HepG2 (cell line): Measurements from ENCODE around the gene LYPD4. TPM values are rescaled to one million over a fixed set of nuclear protein-coding genes. Genes with fewer than 3 reads are reported as not detected.

ENCODE experiments used
- EED ChIP-seq: sonication (generic); formaldehyde crosslinking; IDR thresholded peaks from 2 replicates; pipeline ENCODE4 v1.5.0; 2020; ENCODE audit warnings: mild to moderate bottlenecking, missing genetic modification reagents
- NR1H2 ChIP-seq: sonication (generic); formaldehyde crosslinking; IDR thresholded peaks from 2 replicates; pipeline ENCODE4 v1.8.1; 2022; ENCODE audit warnings: low read depth, missing genetic modification reagents, borderline replicate concordance
- ZNF17 ChIP-seq: sonication (generic); formaldehyde crosslinking; IDR thresholded peaks from 2 replicates; pipeline ENCODE4 v1.5.0; 2020; ENCODE audit warnings: mild to moderate bottlenecking, missing genetic modification reagents
- ZNF235 ChIP-seq: sonication (generic); formaldehyde crosslinking; IDR thresholded peaks from 2 replicates; pipeline ENCODE4 v1.8.1; 2023; ENCODE audit warnings: mild to moderate bottlenecking, missing genetic modification reagents, borderline replicate concordance
- ZNF547 ChIP-seq: sonication (generic); formaldehyde crosslinking; IDR thresholded peaks from 2 replicates; pipeline ENCODE4 v1.5.1; 2020; ENCODE audit warnings: mild to moderate bottlenecking, missing genetic modification reagents
- ZNF777 ChIP-seq: sonication (generic); formaldehyde crosslinking; IDR thresholded peaks from 2 replicates; pipeline ENCODE4 v1.4.0; 2020; ENCODE audit warnings: missing genetic modification reagents
- polyA plus RNA-seq, 8 experiments: library from polyadenylated mRNA; depleted of rRNA in 3 of 8; stranded (reverse) in 7 of 8; unstranded in 1 of 8; fragments of >200 nt; fragmentation: Illumina TruSeq in 4 of 8; extraction: Trizol in 4 of 8; gene quantifications; 2 replicates each; pipeline versions ENCODE4 v1.2.1 to v1.2.3, GENCODE V29; 2011 to 2016; ENCODE audit warnings: low read depth in 4 of 8, missing spikeins in 1 of 8, mixed read lengths in 1 of 8; ENCODE audit not compliant: insufficient read depth in 1 of 8
- total RNA-seq, 5 experiments: library from RNA; depleted of rRNA; stranded (reverse); fragments of >200 nt; fragmentation: Illumina TruSeq; extraction: Trizol; gene quantifications; 2 replicates each; pipeline ENCODE4 v1.2.3, GENCODE V29; 2016; ENCODE audit warnings: low read depth in 1 of 5
- TF ChIP-seq, protein P1 (sequence below), 2 experiments: sonication (generic) in 1 of 2; formaldehyde crosslinking in 1 of 2; IDR thresholded peaks; 2 replicates each; pipeline versions ENCODE4 v1.6.1 to v1.9.0; 2014 to 2022; ENCODE audit warnings: antibody characterized with exemption in 1 of 2, borderline replicate concordance in 1 of 2, inconsistent platforms in 1 of 2, low read depth in 1 of 2, missing genetic modification reagents in 1 of 2
- TF ChIP-seq, protein P2 (sequence below): sonication (generic); formaldehyde crosslinking; IDR thresholded peaks from 2 replicates; pipeline ENCODE4 v1.5.1; 2020; ENCODE audit warnings: mild to moderate bottlenecking, missing genetic modification reagents, borderline replicate concordance
- TF ChIP-seq, protein P3 (sequence below): IDR thresholded peaks from 2 replicates; pipeline ENCODE4 v1.6.1; 2016; ENCODE audit warnings: low read depth, borderline replicate concordance
- TF ChIP-seq, protein P4 (sequence below): sonication (generic); formaldehyde crosslinking; IDR thresholded peaks from 2 replicates; pipeline ENCODE4 v1.9.0; 2021; ENCODE audit warnings: missing genetic modification reagents, mild to moderate bottlenecking, borderline replicate concordance
- TF ChIP-seq, protein P5 (sequence below): sonication (generic); formaldehyde crosslinking; IDR thresholded peaks from 2 replicates; pipeline ENCODE4 v1.8.0; 2022; ENCODE audit warnings: low read depth, missing genetic modification reagents

LYPD4 gene
- total and polyA plus RNA-seq, 2 of the 13 experiments (the other 11 are each of a cell fraction or from before 2014, with no cell fraction given), result not detected

DNA sequence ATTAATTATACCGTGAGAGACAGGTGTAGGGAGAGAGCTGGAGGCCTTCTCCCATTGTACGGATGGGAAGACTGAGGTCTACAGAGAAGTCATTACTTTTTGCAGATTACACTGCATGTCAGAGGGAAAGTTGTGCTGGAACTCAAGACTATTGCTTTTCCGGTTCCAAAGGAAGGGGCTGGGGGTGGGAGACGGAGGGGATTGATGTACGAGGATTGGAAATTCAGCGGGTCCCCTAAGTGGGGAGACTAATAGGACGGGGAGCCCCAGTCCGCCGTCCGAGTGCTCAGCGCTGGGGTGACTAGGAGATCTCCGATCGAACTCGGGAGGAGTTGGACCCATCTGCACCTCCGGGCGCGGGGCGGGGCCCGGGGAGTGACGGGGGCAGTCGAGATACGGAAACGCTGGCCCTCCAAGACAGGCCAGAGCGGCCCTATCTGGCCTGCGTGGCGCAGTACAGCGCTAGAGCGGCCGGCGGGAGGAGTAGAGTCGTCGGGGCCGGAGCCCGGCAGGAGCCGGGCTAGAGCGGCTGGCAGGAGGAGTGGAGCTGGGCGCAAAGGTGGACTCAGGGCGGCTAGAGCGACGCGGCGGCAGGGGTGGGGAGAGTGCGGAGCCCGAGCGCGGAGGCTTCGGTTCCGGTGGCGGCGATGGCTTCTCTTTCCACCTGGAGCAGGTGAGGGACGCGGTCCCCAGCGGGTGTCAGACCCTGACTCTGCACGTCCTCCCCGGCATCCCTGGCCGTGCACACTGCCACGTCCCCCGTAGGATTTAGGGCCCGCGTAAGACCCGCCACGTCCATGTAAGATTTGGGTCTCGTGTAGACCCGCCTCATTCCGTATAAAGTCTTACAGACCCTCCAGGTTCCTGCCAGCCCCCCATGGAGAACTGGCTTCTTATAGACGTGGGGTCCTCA, 39.6 kb upstream of the LYPD4 start (continued):
- TF ChIP-seq ZNF17, result no peak
- TF ChIP-seq, protein P1, sequence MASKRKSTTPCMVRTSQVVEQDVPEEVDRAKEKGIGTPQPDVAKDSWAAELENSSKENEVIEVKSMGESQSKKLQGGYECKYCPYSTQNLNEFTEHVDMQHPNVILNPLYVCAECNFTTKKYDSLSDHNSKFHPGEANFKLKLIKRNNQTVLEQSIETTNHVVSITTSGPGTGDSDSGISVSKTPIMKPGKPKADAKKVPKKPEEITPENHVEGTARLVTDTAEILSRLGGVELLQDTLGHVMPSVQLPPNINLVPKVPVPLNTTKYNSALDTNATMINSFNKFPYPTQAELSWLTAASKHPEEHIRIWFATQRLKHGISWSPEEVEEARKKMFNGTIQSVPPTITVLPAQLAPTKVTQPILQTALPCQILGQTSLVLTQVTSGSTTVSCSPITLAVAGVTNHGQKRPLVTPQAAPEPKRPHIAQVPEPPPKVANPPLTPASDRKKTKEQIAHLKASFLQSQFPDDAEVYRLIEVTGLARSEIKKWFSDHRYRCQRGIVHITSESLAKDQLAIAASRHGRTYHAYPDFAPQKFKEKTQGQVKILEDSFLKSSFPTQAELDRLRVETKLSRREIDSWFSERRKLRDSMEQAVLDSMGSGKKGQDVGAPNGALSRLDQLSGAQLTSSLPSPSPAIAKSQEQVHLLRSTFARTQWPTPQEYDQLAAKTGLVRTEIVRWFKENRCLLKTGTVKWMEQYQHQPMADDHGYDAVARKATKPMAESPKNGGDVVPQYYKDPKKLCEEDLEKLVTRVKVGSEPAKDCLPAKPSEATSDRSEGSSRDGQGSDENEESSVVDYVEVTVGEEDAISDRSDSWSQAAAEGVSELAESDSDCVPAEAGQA (IDR thresholded peaks at IDR 0.05; ENCODE audit: low read depth), result peak; percentile 75
- TF ChIP-seq, protein P1 (CRISPR knock-in tag; IDR thresholded peaks at IDR 0.05; ENCODE audit: borderline replicate concordance), result no peak; the same call in 1 of the 2 replicates
- peak; percentile 73 for TF ChIP-seq ZNF777 (CRISPR knock-in tag)
- TF ChIP-seq EED (CRISPR knock-in tag), result no peak
- no peak for TF ChIP-seq ZNF235 (CRISPR knock-in tag)
- 0 out of 2 replicates have a peak, but pooled peaks have one; percentile 58 for TF ChIP-seq NR1H2 (CRISPR knock-in tag)
- TF ChIP-seq, protein P2, sequence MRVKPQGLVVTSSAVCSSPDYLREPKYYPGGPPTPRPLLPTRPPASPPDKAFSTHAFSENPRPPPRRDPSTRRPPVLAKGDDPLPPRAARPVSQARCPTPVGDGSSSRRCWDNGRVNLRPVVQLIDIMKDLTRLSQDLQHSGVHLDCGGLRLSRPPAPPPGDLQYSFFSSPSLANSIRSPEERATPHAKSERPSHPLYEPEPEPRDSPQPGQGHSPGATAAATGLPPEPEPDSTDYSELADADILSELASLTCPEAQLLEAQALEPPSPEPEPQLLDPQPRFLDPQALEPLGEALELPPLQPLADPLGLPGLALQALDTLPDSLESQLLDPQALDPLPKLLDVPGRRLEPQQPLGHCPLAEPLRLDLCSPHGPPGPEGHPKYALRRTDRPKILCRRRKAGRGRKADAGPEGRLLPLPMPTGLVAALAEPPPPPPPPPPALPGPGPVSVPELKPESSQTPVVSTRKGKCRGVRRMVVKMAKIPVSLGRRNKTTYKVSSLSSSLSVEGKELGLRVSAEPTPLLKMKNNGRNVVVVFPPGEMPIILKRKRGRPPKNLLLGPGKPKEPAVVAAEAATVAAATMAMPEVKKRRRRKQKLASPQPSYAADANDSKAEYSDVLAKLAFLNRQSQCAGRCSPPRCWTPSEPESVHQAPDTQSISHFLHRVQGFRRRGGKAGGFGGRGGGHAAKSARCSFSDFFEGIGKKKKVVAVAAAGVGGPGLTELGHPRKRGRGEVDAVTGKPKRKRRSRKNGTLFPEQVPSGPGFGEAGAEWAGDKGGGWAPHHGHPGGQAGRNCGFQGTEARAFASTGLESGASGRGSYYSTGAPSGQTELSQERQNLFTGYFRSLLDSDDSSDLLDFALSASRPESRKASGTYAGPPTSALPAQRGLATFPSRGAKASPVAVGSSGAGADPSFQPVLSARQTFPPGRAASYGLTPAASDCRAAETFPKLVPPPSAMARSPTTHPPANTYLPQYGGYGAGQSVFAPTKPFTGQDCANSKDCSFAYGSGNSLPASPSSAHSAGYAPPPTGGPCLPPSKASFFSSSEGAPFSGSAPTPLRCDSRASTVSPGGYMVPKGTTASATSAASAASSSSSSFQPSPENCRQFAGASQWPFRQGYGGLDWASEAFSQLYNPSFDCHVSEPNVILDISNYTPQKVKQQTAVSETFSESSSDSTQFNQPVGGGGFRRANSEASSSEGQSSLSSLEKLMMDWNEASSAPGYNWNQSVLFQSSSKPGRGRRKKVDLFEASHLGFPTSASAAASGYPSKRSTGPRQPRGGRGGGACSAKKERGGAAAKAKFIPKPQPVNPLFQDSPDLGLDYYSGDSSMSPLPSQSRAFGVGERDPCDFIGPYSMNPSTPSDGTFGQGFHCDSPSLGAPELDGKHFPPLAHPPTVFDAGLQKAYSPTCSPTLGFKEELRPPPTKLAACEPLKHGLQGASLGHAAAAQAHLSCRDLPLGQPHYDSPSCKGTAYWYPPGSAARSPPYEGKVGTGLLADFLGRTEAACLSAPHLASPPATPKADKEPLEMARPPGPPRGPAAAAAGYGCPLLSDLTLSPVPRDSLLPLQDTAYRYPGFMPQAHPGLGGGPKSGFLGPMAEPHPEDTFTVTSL (CRISPR knock-in tag), result no peak
- TF ChIP-seq, protein P3, sequence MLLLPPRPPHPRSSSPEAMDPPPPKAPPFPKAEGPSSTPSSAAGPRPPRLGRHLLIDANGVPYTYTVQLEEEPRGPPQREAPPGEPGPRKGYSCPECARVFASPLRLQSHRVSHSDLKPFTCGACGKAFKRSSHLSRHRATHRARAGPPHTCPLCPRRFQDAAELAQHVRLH (CRISPR knock-in tag), result peak; percentile 86; the same call in 1 of the 2 replicates
- TF ChIP-seq ZNF547 (CRISPR knock-in tag), result no peak
- TF ChIP-seq, protein P4, sequence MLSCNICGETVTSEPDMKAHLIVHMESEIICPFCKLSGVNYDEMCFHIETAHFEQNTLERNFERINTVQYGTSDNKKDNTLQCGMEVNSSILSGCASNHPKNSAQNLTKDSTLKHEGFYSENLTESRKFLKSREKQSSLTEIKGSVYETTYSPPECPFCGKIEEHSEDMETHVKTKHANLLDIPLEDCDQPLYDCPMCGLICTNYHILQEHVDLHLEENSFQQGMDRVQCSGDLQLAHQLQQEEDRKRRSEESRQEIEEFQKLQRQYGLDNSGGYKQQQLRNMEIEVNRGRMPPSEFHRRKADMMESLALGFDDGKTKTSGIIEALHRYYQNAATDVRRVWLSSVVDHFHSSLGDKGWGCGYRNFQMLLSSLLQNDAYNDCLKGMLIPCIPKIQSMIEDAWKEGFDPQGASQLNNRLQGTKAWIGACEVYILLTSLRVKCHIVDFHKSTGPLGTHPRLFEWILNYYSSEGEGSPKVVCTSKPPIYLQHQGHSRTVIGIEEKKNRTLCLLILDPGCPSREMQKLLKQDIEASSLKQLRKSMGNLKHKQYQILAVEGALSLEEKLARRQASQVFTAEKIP (CRISPR knock-in tag), result no peak
- TF ChIP-seq, protein P5, sequence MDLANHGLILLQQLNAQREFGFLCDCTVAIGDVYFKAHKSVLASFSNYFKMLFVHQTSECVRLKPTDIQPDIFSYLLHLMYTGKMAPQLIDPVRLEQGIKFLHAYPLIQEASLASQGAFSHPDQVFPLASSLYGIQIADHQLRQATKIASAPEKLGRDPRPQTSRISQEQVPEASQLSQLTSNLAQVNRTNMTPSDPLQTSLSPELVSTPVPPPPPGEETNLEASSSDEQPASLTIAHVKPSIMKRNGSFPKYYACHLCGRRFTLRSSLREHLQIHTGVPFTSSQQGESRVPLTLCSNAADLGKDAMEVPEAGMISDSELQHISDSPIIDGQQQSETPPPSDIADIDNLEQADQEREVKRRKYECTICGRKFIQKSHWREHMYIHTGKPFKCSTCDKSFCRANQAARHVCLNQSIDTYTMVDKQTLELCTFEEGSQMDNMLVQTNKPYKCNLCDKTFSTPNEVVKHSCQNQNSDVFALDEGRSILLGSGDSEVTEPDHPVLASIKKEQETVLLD (CRISPR knock-in tag), result peak; percentile 96
